HCT116 (cell line): ENCODE measurements around the gene TIMP3. TPM values are rescaled to one million over a fixed set of nuclear protein-coding genes. Genes with fewer than 3 reads are reported as not detected.

Experiments used
- ATAC-seq: fragments of 200-7000 bp; cut with Tn5 transposase; 2 replicates; pipeline ENCODE4 v1.9.1; 2020; ENCODE audit warnings: mild to moderate bottlenecking, moderate library complexity
- BruUV-seq: library from RNA; stranded (reverse); fragments of 400-500 nt; replicated peaks from 2 replicates; lab custom pipeline; 2021; lab: Mats Ljungman, UMichigan
- CTCF ChIA-PET: fragments of 300-600 bp; sonication (Branson Sonifier 250); formaldehyde crosslinking; loops from one replicate; lab custom pipeline; 2021; ENCODE audit warnings: antibody characterized with exemption; lab: Charles Lee
- POLR2A ChIA-PET: fragments of 300-600, 350-600 bp; sonication (Branson Sonifier 250); formaldehyde crosslinking; loops from one replicate; lab custom pipeline; 2021; ENCODE audit warnings: antibody characterized with exemption; lab: Charles Lee
- RAD21 ChIA-PET, 2 experiments: fragments of 300-600 bp; sonication (Branson Sonifier 250); formaldehyde crosslinking; loops; one replicate each; lab custom pipeline; 2023; ENCODE audit warnings: low total read pairs in 2 of 2; ENCODE audit not compliant: uncharacterized antibody in 2 of 2, unreplicated experiment in 2 of 2, low non-redundant PET in 1 of 2; lab: Charles Lee
- DNase-seq: peaks from one replicate; pipeline ENCODE4 v3.0.0-alpha.2; 2010; ENCODE audit warnings: low read depth, low spot score
- H2AFZ ChIP-seq: fragments of 200-600 bp; shearing (Covaris generic), sonication (generic); 2 replicates; pipeline ENCODE4 v1.6.1; 2017; ENCODE audit warnings: low read depth, mixed run types, mixed read lengths, antibody characterized with exemption, low read length; ENCODE audit not compliant: poor library complexity, severe bottlenecking
- H3K27ac ChIP-seq: 2 replicates; pipeline ENCODE4 v1.5.1; 2012; ENCODE audit warnings: low read depth, low read length
- H3K27me3 ChIP-seq: fragments of 200-600 bp; sonication (generic); 2 replicates; pipeline ENCODE4 v1.6.1; 2016; ENCODE audit warnings: mixed run types, low read length, mixed read lengths; ENCODE audit not compliant: insufficient read depth
- H3K36me3 ChIP-seq, 2 experiments: fragments of 200-500 bp in 1 of 2; fragments of 200-600 bp in 1 of 2; sonication (Bioruptor generic) in 1 of 2; sonication (generic) in 1 of 2; 2 replicates each; pipeline versions ENCODE4 v1.5.1 to v1.6.1; 2014 to 2016; ENCODE audit warnings: low read length in 2 of 2, inconsistent platforms in 1 of 2, mixed read lengths in 1 of 2, mixed run types in 1 of 2; ENCODE audit not compliant: insufficient read depth in 2 of 2, control insufficient read depth in 1 of 2
- H3K4me1 ChIP-seq, 2 experiments: fragments of 200-600 bp in 1 of 2; sonication (generic) in 1 of 2; 2 replicates each; pipeline versions ENCODE4 v1.5.1 to v1.6.1; 2012 to 2017; ENCODE audit warnings: low read length in 2 of 2, inconsistent platforms in 1 of 2, mild to moderate bottlenecking in 1 of 2, mixed read lengths in 1 of 2, mixed run types in 1 of 2, moderate library complexity in 1 of 2; ENCODE audit not compliant: insufficient read depth in 2 of 2, control insufficient read depth in 1 of 2
- H3K4me2 ChIP-seq: fragments of 200-600 bp; sonication (generic); 2 replicates; pipeline ENCODE4 v1.6.1; 2017; ENCODE audit warnings: mixed run types, low read length, mixed read lengths
- H3K4me3 ChIP-seq, 2 experiments: fragments of 200-600 bp in 1 of 2; sonication (generic) in 1 of 2; replicated peaks in 1 of 2; 2 replicates each; pipeline ENCODE4 v1.5.1; 2011 to 2016; ENCODE audit warnings: low read length in 2 of 2, control low read depth in 1 of 2, low read depth in 1 of 2, mild to moderate bottlenecking in 1 of 2, mixed read lengths in 1 of 2, mixed run types in 1 of 2
- H3K79me2 ChIP-seq: fragments of 200-600 bp; sonication (generic); 2 replicates; pipeline ENCODE4 v1.6.1; 2017; ENCODE audit warnings: mild to moderate bottlenecking, mixed run types, low read length, moderate library complexity, mixed read lengths; ENCODE audit not compliant: insufficient read depth
- H3K9ac ChIP-seq: fragments of 200-600 bp; sonication (generic); 2 replicates; pipeline ENCODE4 v1.6.1; 2016; ENCODE audit warnings: low read length, mixed read lengths
- H3K9me2 ChIP-seq: fragments of 200-600 bp; sonication (generic), shearing (Covaris generic); 2 replicates; pipeline ENCODE4 v1.6.1; 2017; ENCODE audit warnings: mixed run types, mild to moderate bottlenecking, moderate library complexity; ENCODE audit not compliant: insufficient read depth
- H3K9me3 ChIP-seq, 2 experiments: fragments of 200-500 bp in 1 of 2; fragments of 200-600 bp in 1 of 2; sonication (Bioruptor generic) in 1 of 2; sonication (generic) in 1 of 2; 2 replicates each; pipeline ENCODE4 v1.6.1; 2014 to 2017; ENCODE audit warnings: low read length in 2 of 2, mixed read lengths in 2 of 2, inconsistent platforms in 1 of 2, low read depth in 1 of 2, mild to moderate bottlenecking in 1 of 2, mixed run types in 1 of 2, moderate library complexity in 1 of 2; ENCODE audit not compliant: control insufficient read depth in 1 of 2, insufficient read depth in 1 of 2
- H4K20me1 ChIP-seq: fragments of 200-600 bp; sonication (generic), shearing (Covaris generic); 2 replicates; pipeline ENCODE4 v1.6.1; 2017; ENCODE audit warnings: mixed run types, mild to moderate bottlenecking, moderate library complexity; ENCODE audit not compliant: insufficient read depth
- CBX3 ChIP-seq: IDR thresholded peaks from 2 replicates; pipeline ENCODE4 v1.6.1; 2012; ENCODE audit warnings: low read depth
- CEBPB ChIP-seq: IDR thresholded peaks from 2 replicates; pipeline ENCODE4 v1.6.1; 2012; ENCODE audit warnings: low read depth
- EGR1 ChIP-seq: IDR thresholded peaks from 2 replicates; pipeline ENCODE4 v1.6.1; 2012; ENCODE audit warnings: low read depth
- EZH2phosphoT487 ChIP-seq: fragments of 200-600 bp; IDR thresholded peaks from 2 replicates; pipeline ENCODE4 v1.6.1; 2018; ENCODE audit warnings: antibody characterized with exemption, borderline replicate concordance
- FOSL1 ChIP-seq: IDR thresholded peaks from 2 replicates; pipeline ENCODE4 v1.6.1; 2012; ENCODE audit warnings: low read depth
- JUND ChIP-seq: IDR thresholded peaks from 2 replicates; pipeline ENCODE4 v1.6.1; 2012
- POLR2A ChIP-seq: IDR thresholded peaks from 2 replicates; pipeline ENCODE4 v1.7.0; 2011; ENCODE audit warnings: borderline replicate concordance; ENCODE audit not compliant: insufficient read depth, insufficient read length; ENCODE audit errors: extremely low read depth
- SIN3A ChIP-seq: IDR thresholded peaks from 2 replicates; pipeline ENCODE4 v1.6.1; 2012; ENCODE audit warnings: low read depth
- SRF ChIP-seq: IDR thresholded peaks from 2 replicates; pipeline ENCODE4 v1.6.1; 2012; ENCODE audit warnings: low read depth
- TCF7L2 ChIP-seq: IDR thresholded peaks from 2 replicates; pipeline ENCODE4 v1.7.0; 2011; ENCODE audit warnings: borderline replicate concordance, inconsistent platforms; ENCODE audit not compliant: insufficient read depth, insufficient read length; ENCODE audit errors: extremely low read depth
- YY1 ChIP-seq: IDR thresholded peaks from 2 replicates; pipeline ENCODE4 v1.6.1; 2011; ENCODE audit warnings: low read length, low read depth, moderate library complexity, mild to moderate bottlenecking; ENCODE audit not compliant: insufficient replicate concordance; ENCODE audit errors: extremely low read depth
- intact Hi-C: fragments of 100-400 bp; cut with micrococcal nuclease; formaldehyde crosslinking; loops from 2 replicates; pipeline ENCODE4 v1.10.0; 2022
- total RNA-seq: library from RNA; stranded (reverse); gene quantifications from one replicate; pipeline ENCODE4 v1.2.1, GENCODE V29; 2021; ENCODE audit not compliant: unreplicated experiment
- TF ChIP-seq, protein P1 (sequence below), 3 experiments: fragments of 200-600 bp in 1 of 3; sonication (generic) in 1 of 3; IDR thresholded peaks in 2 of 3; conservative IDR thresholded peaks in 1 of 3; 2 replicates each; pipeline ENCODE4 v1.5.1; 2012 to 2017; ENCODE audit warnings: low read depth in 2 of 3, low read length in 2 of 3, antibody characterized with exemption in 1 of 3, borderline replicate concordance in 1 of 3, control low read depth in 1 of 3, mild to moderate bottlenecking in 1 of 3, mixed read lengths in 1 of 3, mixed run types in 1 of 3, moderate library complexity in 1 of 3; ENCODE audit not compliant: insufficient read depth in 1 of 3
- TF ChIP-seq, protein P2 (sequence below): IDR thresholded peaks from 2 replicates; pipeline ENCODE4 v1.6.1; 2011; ENCODE audit warnings: mild to moderate bottlenecking, low read length, moderate library complexity; ENCODE audit not compliant: insufficient replicate concordance; ENCODE audit errors: extremely low read depth
- TF ChIP-seq, protein P3 (sequence below): IDR thresholded peaks from 2 replicates; pipeline ENCODE4 v1.6.1; 2012

TIMP3 gene
- total RNA-seq, 1 experiment from 2014 or later = 2.2 TPM

GRCh38 chr22:32842486-32842885 lies 41.0 kb downstream of the TIMP3 start (continued):
- TF ChIP-seq, protein P1, sequence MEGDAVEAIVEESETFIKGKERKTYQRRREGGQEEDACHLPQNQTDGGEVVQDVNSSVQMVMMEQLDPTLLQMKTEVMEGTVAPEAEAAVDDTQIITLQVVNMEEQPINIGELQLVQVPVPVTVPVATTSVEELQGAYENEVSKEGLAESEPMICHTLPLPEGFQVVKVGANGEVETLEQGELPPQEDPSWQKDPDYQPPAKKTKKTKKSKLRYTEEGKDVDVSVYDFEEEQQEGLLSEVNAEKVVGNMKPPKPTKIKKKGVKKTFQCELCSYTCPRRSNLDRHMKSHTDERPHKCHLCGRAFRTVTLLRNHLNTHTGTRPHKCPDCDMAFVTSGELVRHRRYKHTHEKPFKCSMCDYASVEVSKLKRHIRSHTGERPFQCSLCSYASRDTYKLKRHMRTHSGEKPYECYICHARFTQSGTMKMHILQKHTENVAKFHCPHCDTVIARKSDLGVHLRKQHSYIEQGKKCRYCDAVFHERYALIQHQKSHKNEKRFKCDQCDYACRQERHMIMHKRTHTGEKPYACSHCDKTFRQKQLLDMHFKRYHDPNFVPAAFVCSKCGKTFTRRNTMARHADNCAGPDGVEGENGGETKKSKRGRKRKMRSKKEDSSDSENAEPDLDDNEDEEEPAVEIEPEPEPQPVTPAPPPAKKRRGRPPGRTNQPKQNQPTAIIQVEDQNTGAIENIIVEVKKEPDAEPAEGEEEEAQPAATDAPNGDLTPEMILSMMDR (IDR thresholded peaks at IDR 0.05 in 2 of 3, conservative IDR thresholded peaks at IDR 0.05 in 1 of 3; ENCODE audit: borderline replicate concordance in 1 of 3, insufficient read depth in 1 of 3, low read depth in 2 of 3, low read length in 2 of 3) = no peak
- no peak for TF ChIP-seq POLR2A

DNA sequence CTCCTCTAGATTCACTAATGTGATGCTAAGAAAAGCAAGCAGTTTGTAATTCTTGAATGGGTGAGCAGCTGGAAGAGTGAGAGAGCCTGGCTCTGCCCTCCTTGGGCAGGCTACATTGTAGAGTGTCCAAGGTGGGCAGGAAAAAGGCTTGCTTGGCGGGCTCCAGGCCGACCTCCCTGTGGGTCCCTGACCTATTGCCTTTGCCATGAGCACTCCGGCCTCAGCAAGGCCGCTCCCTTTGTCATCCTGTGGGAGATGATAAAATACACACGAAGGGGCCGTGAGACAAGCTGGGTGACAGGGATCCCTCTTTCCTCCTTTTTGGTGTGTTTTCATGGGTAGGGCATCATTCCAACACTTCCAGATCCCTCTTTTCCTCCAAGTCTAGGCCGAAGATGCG lies 41.8 kb downstream of the TIMP3 start:
- POLR2A ChIA-PET = no interaction called here
- H3K9me3 ChIP-seq = no peaks in the 10 kb centered on the region
- RAD21 ChIA-PET = no interaction called here
- H3K4me2 ChIP-seq = no peak overlapping the region
- H4K20me1 ChIP-seq = no peaks in the 10 kb centered on the region
- no peaks in the 10 kb centered on the region for H3K36me3 ChIP-seq
- intact Hi-C loops = no loop called here
- H3K9ac ChIP-seq = no peak overlapping the region
- no peaks in the 10 kb centered on the region for H3K79me2 ChIP-seq
- H3K4me3 ChIP-seq = no peak overlapping the region
- no peaks in the 10 kb centered on the region for H3K4me1 ChIP-seq
- no peak overlapping the region for H3K27ac ChIP-seq
- no peaks in the 10 kb centered on the region for H3K9me2 ChIP-seq
- H3K27me3 ChIP-seq = peaks cover 60% of the 10 kb centered on the region
- no TSS peak for BruUV-seq
- no peak overlapping the region for H2AFZ ChIP-seq
- no peak for ATAC-seq
- CTCF ChIA-PET = no interaction called here
- DNase-seq = no peak
- no peak for TF ChIP-seq EZH2phosphoT487
- TF ChIP-seq TCF7L2 = no peak
- TF ChIP-seq SRF = no peak
- no peak for TF ChIP-seq JUND
- no peak for TF ChIP-seq CEBPB
- TF ChIP-seq CBX3 = no peak
- no peak for TF ChIP-seq EGR1
- no peak for TF ChIP-seq SIN3A
- TF ChIP-seq POLR2A = no peak
- TF ChIP-seq, protein P2, sequence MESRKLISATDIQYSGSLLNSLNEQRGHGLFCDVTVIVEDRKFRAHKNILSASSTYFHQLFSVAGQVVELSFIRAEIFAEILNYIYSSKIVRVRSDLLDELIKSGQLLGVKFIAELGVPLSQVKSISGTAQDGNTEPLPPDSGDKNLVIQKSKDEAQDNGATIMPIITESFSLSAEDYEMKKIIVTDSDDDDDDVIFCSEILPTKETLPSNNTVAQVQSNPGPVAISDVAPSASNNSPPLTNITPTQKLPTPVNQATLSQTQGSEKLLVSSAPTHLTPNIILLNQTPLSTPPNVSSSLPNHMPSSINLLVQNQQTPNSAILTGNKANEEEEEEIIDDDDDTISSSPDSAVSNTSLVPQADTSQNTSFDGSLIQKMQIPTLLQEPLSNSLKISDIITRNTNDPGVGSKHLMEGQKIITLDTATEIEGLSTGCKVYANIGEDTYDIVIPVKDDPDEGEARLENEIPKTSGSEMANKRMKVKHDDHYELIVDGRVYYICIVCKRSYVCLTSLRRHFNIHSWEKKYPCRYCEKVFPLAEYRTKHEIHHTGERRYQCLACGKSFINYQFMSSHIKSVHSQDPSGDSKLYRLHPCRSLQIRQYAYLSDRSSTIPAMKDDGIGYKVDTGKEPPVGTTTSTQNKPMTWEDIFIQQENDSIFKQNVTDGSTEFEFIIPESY = no peak
- no peak for TF ChIP-seq FOSL1
- no peak for TF ChIP-seq YY1
- TF ChIP-seq, protein P3, sequence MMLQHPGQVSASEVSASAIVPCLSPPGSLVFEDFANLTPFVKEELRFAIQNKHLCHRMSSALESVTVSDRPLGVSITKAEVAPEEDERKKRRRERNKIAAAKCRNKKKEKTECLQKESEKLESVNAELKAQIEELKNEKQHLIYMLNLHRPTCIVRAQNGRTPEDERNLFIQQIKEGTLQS = no peak
- TF ChIP-seq, protein P1 (IDR thresholded peaks at IDR 0.05 in 2 of 3, conservative IDR thresholded peaks at IDR 0.05 in 1 of 3; ENCODE audit: borderline replicate concordance in 1 of 3, insufficient read depth in 1 of 3, low read depth in 2 of 3, low read length in 2 of 3) = no peak
